ENCODE data around the gene GPX2.

Gene GPX2

DNA sequence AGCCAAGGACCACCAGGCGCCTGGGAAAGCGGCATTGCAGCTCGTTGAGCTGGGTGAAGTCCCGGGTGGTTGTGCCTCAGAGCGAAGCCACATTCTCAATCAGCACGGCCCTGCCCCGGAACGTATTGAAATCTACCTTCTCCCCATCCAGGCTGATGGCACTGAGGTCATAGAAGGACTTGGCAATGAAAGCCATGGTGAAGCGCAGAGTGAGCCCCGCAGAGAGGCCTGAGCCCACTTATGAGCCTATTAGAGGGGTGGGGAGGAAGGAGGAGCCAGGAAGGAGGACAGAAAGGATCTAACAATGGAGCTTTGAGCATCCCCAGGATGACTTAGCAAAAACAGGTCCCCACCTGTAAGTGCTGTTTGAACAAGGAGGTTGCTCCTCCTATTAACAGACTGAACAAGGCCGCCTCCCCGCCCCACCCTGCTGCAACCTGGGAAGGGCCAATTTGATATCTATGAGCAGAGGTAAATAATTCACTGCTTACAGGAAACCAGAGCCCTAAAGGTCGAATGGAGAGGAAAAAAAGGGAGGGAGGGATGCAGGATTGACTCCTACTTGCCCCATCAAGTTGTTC is at the start of gene GPX2:
TSS of gene GPX2 (minus strand) at position 215 of the 581 bp plus-strand sequence. CDS start at position 196, 19 bp downstream.
- DNase-seq: no peak

DNA sequence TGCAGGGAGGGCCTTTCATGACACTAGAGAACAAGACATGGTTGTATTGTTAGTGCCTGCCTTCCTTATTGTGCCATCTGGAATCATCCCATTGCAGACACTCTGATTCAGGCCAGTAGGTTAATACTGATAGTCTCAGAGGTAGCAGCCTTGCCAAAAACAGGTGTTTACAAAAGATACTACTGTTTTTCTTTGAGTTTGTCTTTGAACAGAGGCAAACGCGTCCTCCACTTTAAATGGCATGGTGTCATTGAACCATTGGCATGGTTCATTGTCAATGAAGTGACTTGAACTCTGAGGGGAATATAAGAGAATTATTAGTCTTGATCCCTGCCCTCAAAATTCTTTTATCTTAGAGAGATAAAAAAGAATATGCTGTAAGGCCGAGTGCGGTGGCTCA is 48.4 kb upstream of the GPX2 start:
- no peak for DNase-seq

DNA sequence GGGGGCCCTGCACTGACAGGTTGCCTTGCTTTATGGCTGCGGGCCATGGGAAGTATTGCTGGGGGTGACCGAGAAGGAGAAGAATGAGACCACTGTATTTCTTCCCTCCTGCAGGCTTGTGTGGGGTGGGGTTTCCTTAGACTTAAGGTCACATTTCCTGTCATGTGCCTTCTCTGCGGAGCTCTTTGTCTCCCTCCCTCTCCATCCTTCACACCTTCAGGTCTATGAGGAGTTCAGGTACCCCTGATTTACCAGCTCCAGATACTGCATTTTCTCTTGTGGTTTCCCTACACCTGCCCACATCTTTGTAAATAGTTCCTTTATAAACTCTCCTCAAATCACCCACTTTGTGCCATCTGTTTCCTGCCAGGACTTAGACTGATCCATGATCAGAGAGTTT is 47.8 kb upstream of the GPX2 start:
- DNase-seq: no peak

DNA sequence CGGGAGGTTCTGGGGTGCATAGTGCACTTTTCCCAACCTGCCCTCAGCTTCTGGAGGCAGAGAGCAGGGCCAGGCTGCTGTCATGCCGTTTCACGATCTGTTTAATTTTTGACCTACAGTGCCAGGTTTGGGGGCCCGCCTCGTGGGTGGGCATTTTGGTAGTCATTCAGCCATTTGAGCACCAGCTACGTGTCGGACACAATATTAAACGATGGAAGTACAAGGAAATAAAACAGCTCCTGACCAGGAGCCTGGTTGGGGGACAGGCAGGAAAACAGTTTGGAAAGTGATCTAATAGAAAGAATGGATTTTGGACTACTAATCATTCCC is 44.9 kb upstream of the GPX2 start:
- DNase-seq: no peak

DNA sequence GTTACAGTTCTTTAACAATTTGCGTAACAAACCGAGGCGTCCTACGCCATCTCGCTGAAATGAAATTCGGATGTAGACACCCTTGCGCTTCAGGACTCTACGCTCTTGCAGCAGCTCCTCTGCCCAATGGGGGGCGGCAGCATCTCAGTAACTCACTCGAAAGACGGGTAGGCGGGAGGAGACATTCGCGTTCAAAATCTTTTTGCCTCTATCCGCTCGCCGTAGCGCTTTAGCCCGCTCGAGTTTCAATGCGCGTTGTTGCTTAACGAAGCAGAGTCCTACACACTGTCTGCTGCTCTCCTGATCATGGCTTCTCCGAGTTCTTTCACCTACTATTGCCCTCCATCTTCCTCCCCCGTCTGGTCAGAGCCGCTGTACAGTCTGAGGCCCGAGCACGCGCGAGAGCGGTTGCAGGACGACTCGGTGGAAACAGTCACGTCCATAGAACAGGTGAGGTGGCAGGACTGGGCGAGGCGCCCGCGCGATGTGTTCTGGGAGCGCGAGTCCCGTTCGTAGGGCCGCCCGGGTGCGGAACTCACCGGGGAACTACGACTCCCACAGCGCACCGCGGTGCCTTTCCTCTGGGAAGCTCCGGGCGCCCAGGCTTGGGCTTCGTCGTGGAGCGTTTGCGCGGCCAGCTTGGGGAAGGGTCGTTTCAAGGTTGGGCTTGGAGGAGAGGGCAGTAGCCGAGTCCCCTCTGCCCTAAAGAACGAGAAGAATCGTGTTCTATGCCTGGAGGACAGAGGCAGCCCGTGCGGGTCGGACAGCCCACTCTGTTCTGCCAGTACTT is 44.3 kb upstream of the GPX2 start, which contains the start of gene FNTB:
TSS of gene FNTB (plus strand) at position 248 of the 790 bp plus-strand sequence. CDS start at position 307, 59 bp downstream.
- peak; percentile 99 for DNase-seq

DNA sequence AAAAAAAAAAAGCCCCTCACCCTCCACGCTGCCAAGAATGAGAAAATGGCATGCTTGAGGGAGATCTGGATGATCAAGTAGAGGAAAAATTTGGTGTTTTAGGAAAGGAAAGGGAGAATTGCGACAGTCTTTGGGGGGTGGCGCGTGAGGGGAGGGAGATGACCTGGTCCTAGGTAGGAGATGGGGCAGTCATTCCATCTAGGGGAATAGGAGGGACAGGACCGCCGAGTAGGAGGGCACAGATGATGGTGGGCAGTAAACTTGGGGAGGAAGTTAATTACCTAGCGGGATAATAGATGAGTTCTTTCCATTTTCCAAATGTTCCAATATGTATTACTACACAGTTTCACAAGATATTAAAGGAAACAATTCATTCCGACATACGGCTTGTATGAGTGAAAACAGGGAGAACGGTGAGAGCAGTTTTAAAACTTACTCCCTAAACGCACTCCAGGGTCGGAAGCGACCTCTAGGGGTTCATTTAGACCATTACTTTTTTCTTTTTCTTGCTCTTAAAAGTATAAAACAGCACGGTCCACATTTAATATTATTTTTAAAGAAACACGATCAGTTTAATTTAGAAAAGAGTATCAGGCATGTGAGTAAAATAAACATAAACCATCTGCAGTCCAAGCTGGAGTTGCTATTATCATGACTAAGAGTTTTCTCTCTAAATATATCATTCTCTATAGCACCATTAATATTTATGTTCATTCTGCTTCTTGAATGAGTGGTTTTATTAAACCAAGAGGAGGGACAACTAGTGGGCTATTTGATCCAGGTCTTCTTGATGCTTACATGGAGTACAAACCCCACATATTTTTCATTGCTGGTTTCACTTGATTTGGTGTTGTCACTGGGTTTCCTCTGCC is 41.1 kb upstream of the GPX2 start:
- peak; percentile 59 for DNase-seq

DNA sequence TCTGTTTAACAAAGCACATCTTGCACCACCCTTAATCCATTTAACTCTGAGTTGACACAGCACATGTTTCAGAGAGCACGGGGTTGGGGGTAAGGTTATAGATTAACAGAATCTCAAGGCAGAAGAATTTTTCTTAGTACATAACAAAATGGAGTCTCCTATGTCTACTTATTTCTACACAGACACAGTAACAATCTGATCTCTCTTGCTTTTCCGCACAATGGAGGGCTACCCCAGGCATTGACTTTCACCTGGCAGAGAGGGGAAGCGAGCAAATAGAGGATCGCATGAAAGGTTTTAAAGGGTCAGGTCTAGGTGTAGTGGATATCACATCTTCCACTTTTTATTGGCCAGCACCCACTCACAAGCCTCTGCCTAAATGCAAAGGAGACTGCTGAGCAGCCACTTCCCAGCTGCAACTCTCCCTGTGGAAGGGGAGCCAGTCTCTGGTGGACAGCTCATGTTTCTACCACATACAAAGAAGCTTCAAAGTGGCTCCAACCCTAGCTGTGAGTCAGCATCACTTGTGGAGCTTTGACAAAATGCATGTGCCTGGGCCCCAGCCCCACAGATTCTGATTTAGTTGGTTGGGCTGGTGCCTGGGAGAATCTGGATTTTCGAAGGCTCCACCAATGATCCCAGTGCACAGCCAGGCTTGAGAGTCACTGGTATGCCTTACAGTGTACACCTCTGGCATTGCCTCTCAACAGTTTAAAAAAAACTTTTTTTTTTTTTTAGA is 37.0 kb upstream of the GPX2 start:
- DNase-seq: peak; percentile 27

DNA sequence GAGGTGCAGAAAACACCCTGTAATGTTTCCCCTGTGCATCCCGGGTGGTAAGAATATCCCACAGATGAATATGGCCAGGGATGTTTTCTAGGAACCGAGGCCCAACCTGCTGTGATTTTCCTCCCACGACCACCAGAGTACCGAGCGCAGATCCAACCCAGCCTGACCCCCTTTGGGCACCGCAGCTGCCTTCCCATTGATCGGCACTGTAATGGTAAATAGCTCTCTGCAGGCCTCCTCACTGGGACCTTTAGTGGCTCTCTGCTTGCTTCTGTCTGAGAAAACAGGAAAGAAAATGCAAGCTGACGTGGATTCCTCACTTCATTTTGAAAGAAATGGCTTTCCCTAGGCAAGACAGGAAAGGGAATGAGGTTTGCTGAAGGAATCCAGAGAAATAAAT is 32.0 kb upstream of the GPX2 start:
- DNase-seq: no peak

DNA sequence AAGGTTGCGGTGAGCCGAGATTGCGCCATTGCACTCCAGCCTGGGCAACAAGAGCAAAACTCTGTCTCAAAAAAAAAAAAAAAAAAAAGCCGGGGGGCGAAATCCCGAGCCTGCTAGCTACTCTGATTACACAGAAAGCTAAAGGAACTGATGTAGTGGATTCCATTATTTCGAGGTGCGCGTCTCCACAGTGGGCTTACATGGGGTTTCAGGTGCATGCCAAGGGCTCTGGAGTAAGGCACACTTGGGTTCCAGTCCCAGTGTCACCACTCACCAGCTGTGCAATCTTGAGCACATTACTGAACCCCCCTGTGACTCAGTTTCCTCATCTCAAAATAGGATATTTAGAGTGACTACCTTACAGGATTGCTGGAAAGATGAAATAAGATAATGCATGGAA is 31.3 kb upstream of the GPX2 start:
- no peak for DNase-seq

DNA sequence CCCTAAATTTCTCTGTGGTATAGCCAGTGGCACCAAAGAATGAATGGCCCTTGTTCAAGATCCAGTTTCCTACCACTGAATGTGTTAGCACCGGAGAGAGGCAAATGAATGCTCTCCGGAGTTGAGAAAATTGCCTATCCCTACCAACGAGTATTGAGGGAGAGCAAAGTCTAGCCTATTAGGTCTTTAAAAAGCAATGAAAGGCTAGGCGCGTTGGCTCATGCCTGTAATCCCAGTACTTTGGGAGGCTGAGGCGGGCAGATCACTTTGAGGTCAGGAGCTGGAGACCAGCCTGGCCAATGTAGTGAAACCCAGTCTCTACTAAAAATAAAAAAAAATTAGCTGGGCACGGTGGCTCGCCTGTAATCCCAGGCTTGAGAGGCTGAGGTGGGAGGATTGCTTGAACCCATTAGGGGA is 30.5 kb upstream of the GPX2 start:
- no peak for DNase-seq

DNA sequence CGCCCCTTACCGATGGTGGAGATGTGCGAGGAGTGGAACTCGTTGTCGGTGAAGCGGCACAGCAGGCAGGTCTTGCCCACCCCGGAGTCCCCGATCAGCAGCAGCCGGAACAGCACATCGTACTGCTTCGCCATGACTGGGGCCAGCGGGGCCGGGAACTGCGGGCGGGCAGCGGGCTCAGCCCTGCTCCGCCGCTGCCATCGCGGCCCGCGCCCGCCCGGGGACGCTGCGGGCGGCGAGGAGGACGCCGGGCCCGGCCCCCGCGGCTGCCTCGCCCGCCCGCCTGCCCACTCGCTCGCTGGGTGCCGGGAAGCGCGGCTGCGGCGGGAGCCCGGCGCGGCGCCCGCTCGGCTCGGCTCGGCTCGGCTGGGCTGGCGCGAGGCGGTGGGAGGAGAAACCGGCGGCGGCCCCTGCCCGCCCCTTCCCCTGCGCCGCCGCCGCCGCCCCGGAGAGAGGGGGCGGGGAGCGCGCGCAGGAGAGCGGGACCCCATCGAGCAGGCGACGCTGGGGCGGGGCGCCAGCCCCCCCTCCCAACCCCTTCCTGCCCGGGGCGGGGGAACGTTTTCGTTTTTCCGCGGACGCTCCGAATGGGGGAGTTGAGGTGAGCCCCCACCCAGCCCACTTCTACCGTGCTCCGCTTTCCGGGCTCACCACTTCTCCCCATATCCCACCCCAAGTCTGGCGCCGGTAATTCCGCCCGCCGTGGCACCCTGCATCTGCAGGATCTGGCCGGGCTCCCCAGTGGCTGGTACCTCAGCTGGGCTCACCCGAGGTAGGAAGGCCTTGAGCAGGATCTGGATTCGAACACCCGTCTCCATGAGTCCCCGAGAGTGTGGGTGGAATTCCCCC is 29.6 kb upstream of the GPX2 start, which contains the start of gene RAB15:
TSS of gene RAB15 (minus strand) at position 394 of the 849 bp plus-strand sequence. CDS start at position 134, 260 bp downstream.
- DNase-seq: peak; percentile 16

DNA sequence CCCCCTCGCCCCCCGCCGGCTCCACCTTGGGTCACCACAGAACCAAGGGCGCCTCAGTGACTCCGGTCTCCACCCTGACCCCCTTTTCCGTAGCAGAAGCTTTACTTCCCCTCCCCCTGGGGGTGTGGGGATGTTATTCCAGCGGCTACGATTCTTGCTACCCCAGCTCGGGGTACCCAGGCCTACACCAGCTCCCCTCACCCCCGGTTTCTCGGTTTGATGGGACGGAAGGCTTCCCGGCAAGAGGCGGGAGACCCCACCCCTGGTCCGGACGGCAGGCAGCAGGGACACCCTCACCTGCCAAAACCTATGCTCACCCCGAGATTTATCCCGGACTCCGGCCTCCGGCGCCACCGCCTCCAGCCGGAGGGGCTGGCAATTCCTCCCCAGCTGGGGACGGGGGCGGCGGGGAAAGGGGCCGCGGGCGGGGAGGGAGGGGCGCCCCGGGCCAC is 29.0 kb upstream of the GPX2 start:
- DNase-seq: no peak

DNA sequence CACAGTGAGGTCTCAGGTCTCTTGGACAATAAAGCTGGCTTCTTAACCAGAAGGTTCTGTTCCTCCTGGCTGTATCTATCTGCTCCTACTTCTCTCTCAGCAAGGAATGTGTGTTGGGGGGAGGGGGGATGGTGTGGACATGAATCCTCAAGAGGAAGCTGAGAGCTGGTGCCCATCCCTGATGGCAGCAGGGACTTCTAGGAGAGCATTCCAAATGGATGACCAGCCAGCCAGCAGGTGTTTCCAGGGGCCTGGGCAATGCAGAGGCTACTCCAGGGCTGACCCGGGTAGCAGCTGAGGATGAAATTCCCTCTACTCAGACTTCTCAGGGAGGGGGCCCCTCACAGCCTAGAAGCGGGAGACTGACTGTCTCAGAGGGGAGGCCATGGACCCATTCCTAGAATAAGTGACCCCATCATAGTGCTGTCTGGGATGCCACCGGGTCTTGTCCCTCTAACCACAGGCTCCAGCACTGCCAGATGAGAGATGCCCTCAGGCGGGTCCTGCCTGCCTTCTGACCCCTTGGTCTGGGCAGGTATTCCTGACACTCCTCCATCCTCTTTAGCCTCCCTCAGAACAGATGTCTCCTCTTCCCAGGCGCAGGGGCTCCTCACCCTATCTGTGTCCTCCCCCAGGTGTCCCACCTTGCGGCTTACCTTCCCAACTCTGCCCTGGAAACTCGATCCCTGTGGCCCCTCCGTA is 28.4 kb upstream of the GPX2 start:
- DNase-seq: no peak

DNA sequence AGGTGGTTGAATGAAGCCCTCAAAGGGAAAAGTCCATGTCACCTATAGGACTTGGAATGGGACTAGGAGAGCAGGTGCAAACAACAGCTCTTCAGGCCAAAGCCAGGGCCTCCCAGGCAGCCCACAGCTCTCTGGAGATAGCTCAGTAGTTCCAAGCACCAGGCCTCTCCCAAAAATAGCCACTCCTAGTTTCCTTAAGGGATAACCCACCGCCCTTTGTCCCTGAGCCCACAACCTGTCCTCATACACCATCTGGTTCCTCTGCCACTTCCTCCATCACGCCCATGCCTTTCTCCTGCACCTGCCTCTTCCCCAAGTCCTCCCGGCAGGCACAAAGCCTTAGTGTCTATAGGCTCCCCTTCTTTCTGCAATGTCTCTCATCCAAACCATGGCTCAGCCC is 27.5 kb upstream of the GPX2 start:
- no peak for DNase-seq

DNA sequence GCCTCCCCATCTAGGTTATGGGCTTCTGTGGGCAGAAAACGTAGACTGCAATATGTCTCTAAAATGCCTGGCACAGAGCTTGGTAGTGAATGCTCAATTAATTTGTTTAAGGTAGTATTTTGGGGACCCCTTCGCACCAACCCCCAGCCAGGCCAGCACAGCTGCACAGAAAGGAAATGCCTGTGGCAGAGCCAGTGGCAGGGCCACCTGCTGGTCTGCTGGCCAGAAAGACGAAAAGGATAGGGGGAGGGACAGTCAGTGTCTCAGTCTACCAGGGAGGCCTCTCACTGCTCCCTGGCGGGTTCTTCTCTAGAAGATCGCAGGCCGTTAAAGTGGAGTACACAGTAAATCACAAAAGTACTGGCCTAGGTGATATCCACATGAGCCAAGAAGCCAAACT is 26.1 kb upstream of the GPX2 start:
- no peak for DNase-seq

DNA sequence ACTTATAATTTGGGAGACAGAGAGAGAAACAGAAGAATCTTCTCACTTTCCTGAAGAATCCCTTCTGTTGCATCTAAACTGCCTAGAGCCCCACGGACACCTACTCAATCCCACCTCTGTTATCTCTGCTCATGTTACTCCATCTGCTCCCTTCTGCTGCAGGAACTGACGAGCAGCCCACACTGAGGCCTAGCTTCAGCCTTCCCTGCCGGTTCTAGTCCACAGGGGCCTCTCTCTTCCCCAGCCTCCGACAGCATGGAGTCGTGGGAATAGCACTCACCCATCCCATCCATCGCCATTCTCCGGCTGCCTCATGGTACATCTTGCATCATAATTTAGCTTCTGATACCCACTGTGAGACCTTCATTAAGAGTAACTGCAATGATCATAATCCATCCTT is 25.6 kb upstream of the GPX2 start:
- no peak for DNase-seq

DNA sequence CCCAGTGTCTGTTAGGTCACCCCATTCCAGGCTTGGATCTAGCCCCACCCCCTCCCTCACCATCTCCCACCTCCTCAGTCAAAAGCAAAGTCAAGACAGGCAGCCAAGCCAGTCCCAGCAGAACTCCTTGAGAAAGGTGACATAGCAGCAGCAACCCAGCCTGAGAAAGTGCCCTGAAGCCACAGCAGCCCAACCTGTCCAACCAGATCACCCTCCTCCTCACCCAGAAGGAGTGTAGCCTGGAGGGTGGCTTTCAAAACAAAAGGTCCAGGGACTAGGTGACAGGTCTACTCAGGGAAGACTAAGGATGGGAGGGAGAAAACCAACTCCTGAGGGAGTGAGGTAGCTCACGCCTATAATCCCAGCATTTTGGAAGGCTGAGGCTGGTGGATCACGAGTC is 24.4 kb upstream of the GPX2 start:
- DNase-seq: no peak

DNA sequence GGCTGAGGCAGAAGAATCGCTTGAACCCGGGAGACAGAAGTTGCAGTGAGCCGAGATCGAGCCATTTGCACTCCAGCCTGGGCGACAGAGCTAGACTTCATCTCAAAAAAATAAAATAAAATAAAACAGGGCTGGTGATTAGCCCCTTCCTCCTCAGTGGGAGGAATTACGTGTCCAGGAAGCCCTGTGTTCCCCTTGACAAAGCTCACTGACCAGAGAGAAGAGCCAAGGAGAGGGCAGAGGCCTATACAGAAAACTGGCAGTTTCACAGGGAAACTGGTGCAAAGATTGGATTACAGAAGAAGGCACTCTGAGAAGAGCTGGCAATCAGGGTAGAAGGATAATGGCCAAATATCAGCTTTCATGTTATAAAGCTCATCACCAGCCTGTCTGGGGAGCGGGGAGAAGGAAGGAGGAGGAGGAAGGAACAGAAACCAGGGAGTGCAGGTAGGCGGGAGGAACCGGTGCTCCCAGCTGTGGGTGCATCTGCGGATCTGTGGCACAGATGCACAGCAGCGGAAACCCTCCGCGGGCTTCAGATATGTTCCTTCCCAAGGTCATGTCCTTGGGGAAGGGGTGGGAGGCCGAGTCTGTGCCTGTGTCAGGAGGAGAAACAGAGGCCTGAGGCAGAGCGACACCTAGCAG is 22.9 kb upstream of the GPX2 start:
- no peak for DNase-seq

DNA sequence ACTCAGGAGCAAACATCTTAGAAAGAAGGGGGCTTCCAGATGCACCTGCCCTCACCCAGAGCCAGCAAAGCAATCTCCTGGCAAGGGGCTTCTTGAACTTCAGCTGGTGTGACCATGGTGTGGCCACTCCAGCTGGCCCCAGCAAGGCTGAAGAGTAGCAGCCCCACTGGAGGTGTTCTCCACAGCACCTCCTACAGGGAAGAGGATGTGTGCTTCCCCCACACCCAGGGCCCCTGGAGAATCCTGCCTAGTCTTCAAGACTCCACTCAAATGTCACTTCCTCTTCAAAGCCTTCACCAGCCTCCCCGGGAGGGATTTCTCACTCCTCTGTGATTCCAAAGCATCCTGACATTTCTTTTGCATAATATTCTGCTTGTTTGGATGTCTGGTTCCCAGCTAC is 21.1 kb upstream of the GPX2 start:
- no peak for DNase-seq

DNA sequence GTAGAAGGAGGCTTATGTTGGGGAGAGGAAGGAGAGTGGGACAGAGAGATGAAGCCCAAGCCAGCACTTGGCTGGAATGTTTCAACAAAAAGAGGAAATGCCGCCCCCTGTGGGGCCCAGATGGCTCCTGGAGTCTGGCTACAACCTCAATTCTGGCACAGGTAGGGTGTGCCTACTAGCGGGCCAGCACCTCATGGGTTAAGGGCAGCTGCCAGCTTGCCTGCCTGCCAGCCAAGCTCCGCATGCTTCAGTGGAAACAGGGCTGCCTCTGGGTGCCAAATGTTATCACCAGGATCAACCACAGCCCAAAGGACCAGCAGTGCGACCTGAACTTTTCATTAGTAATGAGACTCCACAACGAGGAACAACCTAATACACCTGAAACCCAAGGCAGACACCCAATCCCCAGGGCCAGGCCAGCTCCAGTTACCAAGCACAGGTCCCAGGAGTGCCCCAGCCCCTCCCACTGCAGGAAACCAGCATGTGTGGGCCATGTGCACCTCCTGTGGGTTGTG is 18.3 kb upstream of the GPX2 start:
- no peak for DNase-seq

All from HCEC 1CT (cell line).